VCaP (cell line): Measurements from ENCODE around the gene RND2.
"Not testable (repeated sequence)": the region's sequence is repeated elsewhere in the genome, so short reads cannot be mapped to it uniquely, and the experiment has no call there.

Experiments used
- H3K27ac ChIP-seq: fragments of 450-650 bp; 2 replicates; pipeline ENCODE4 v1.5.1; 2017
- TF ChIP-seq, protein P1 (sequence below): fragments of 450-650 bp; conservative IDR thresholded peaks from 2 replicates; pipeline ENCODE4 v1.5.1; 2017; ENCODE audit warnings: mild to moderate bottlenecking, moderate library complexity

RND2 gene

DNA sequence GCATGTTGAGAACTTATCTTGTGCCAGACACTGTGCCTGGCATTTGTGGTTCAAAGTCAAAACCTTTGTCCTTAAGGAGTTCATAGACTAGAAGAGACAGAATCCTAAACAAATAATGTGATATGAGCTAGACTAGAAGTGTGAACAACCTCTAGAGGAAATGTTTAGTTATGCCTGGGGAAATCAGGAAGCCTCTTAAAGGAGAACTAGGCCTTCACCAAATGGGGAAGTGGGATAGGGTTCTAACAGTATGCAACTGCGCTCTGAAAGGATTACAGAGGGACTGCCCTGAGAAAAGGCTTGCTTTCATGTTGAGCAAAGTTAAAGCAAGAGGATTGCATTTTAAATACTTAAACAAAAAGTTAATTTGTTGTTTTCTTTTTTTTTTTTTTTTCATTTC lies 39.8 kb upstream of the RND2 start:
- peak overlapping the region; percentile 98 for H3K27ac ChIP-seq
- TF ChIP-seq, protein P1, sequence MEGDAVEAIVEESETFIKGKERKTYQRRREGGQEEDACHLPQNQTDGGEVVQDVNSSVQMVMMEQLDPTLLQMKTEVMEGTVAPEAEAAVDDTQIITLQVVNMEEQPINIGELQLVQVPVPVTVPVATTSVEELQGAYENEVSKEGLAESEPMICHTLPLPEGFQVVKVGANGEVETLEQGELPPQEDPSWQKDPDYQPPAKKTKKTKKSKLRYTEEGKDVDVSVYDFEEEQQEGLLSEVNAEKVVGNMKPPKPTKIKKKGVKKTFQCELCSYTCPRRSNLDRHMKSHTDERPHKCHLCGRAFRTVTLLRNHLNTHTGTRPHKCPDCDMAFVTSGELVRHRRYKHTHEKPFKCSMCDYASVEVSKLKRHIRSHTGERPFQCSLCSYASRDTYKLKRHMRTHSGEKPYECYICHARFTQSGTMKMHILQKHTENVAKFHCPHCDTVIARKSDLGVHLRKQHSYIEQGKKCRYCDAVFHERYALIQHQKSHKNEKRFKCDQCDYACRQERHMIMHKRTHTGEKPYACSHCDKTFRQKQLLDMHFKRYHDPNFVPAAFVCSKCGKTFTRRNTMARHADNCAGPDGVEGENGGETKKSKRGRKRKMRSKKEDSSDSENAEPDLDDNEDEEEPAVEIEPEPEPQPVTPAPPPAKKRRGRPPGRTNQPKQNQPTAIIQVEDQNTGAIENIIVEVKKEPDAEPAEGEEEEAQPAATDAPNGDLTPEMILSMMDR: no peak

DNA sequence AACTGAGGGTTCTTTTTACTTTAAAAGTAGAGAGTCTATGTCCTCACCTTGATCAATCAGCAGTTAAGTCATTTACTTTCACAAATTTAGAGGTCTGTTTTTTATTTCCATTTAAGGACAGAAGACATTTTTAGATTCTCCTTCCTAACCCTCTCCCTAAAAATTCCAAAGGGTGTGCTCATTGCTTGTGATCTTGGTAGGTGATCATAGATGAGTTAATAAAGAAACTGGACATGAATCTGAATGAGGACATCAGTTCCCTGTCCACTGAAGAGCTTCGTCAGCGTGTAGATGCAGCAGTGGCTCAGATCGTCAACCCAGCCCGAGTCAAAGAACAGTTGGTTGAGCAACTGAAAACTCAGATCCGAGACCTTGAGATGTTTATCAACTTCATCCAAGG lies 35.9 kb upstream of the RND2 start:
- TF ChIP-seq, protein P1: no peak
- peak overlapping the region; percentile 50 for H3K27ac ChIP-seq

DNA sequence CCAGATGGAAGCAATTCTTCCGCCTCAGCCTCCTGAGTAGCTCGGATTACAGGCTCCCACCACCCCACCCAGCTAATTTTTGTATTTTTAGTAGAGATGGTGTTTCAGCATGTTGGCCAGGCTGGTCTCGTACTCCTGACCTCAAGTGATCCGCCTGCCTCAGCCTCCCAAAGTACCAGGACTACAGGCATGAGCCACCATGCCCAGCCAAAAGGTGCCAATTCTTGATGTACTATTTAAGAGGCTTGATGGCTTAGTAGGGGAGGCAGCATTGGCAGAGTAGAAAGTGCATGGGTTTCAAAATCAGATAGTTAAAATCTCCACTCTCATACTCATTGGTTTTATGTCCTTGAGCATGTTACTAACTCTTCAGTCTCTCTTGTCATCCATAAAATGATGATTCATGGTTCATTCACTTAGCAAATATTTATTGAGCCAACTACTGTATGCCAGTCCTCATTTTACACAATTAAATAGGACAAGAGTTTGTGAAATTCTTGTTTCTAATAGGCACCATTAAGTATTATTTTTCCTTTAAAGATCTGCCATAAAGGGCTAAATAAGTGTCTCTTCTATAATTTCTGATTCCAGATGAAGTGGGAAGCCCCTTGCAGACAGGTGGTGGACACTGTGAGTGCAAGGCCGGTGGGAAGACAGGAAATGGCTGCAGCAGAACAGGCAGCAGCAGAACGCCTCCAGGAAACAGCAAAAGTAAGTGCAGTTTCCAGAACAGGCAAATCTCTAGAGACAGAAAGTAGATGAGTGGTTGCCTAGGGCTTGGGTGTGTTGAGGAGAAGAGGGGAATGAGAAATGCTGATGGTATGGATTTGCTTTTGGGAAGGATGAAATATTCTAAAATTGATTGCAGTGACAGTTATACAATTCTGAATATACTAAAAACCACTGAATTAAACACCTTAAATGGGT lies 35.0 kb upstream of the RND2 start:
- TF ChIP-seq, protein P1: no peak
- H3K27ac ChIP-seq: peak overlapping the region; percentile 50

DNA sequence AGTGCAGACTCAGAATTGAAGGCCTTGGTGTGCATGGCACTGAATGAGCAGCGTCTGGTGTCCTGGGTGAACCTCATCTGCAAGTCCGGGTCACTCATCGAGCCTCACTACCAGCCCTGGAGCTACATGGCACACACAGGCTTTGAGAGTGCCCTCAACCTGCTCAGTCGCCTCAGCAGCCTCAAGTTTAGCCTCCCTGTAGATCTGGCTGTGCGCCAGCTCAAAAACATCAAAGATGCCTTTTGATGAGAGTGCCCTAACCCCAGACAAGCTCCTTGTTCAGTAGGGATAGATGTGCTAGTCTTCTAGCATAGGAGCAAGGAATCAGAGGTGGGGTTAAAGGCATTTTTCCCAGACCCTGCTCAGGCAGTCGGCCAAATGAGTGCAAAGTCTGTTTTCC lies 33.6 kb upstream of the RND2 start:
- TF ChIP-seq, protein P1: no peak
- H3K27ac ChIP-seq: no peak overlapping the region

DNA sequence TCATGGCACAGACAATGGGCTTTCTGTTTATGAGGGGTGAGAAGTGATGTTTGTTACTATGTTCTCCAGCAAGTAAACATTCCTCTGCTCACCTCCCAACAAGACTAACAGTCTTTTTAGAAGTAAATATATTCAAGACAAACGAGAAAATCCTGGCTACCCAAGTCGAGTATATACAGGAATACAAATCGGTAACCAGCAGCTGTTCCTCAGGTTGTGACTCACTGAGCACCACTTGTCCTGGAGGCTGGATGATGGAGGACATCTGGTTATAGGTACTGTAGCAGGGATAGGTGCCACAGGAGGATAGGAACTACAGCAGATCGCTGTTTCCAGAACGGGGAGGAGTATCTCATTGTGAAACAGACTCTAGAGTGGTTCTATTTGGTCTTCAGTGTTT lies 32.2 kb upstream of the RND2 start:
- no peak overlapping the region for H3K27ac ChIP-seq
- TF ChIP-seq, protein P1: no peak

DNA sequence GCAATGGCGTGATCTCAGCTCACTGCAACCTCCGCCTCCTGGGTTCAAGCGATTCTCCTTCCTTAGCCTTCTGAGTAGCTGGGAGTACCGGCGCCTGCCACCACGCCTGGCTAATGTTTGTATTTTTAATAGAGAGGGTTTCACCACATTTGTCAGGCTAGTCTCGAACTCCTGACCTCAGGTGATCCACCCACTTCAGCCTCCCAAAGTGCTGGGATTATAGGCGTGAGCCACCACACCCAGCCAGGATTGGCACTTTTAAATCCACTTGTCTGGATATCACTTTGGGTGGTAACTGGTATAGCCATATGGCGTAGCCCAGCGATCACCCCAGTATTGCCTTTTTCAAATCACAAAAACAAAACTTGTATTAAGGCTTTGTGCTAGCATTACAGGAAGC lies 31.1 kb upstream of the RND2 start:
- not testable (repeated sequence) for H3K27ac ChIP-seq

DNA sequence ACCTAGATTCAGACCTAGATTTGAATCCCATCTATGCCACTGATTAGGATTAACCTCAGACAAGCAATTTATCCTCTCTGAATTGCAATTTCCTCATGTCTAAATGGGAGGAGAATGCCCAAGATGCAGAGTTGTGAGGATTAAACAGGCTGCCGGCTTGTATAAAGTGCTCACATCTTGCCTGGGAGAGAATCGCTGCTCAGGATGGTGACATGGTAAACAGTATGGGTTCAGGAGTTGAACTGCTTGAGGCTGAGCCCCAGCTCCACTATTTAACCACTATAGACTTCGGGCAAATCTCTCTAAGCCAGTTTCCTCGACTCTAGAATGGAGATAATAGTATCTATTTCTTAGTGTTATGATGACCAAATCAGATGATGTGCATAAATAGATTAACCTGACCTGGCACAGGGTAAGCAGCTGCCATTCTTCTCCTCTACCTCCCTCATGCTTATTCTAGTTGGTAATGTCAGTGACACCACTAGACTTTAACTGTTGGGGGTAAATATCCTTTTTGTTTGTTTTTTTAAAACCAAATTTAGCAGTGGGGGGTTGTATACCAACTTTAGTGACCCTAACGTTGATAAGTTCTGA lies 27.5 kb upstream of the RND2 start:
- TF ChIP-seq, protein P1: no peak
- H3K27ac ChIP-seq: peak overlapping the region; percentile 88
